Astrocyte (in vitro differentiated cells and primary cell): Measurements from ENCODE around the gene THRAP3. TPM values are rescaled to one million over a fixed set of nuclear protein-coding genes. Genes with fewer than 3 reads are reported as not detected.

Source experiments
- DNase-seq: peaks from one replicate; pipeline ENCODE4 v3.0.0-alpha.2; 2010; ENCODE audit warnings: low read depth
- FAIRE-seq: peaks from 2 replicates; lab custom pipeline; 2011; peaks lifted over from hg19 to GRCh38; lab: Jason Lieb, UNC
- H2AFZ ChIP-seq: 2 replicates; pipeline ENCODE4 v1.6.0; 2012; ENCODE audit warnings: low read depth, low read length, inconsistent platforms
- H3K27ac ChIP-seq: 2 replicates; pipeline ENCODE4 v1.5.1; 2011; ENCODE audit warnings: low read depth, low read length, inconsistent platforms
- H3K27me3 ChIP-seq: 2 replicates; pipeline ENCODE4 v1.6.0; 2011; ENCODE audit warnings: low read length, inconsistent platforms; ENCODE audit not compliant: insufficient read depth
- H3K36me3 ChIP-seq: 2 replicates; pipeline ENCODE4 v1.5.1; 2011; ENCODE audit warnings: low read length, inconsistent platforms; ENCODE audit not compliant: insufficient read depth
- H3K4me1 ChIP-seq: 2 replicates; pipeline ENCODE4 v1.5.1; 2011; ENCODE audit warnings: low read length, inconsistent platforms; ENCODE audit not compliant: insufficient read depth
- H3K4me2 ChIP-seq: 2 replicates; pipeline ENCODE4 v1.6.0; 2012; ENCODE audit warnings: low read length, inconsistent platforms
- H3K4me3 ChIP-seq: 2 replicates; pipeline ENCODE4 v1.5.1; 2011; ENCODE audit warnings: low read depth, mild to moderate bottlenecking, low read length, inconsistent platforms; ENCODE audit not compliant: insufficient read depth
- H3K79me2 ChIP-seq: 2 replicates; pipeline ENCODE4 v1.6.0; 2012; ENCODE audit warnings: mild to moderate bottlenecking, low read length, inconsistent platforms; ENCODE audit not compliant: insufficient read depth
- H3K9ac ChIP-seq: 2 replicates; pipeline ENCODE4 v1.6.0; 2012; ENCODE audit warnings: mild to moderate bottlenecking, low read length, inconsistent platforms
- H3K9me3 ChIP-seq: 2 replicates; pipeline ENCODE4 v1.5.1; 2012; ENCODE audit warnings: low read depth, mild to moderate bottlenecking, low read length, inconsistent platforms; ENCODE audit not compliant: insufficient read depth
- H4K20me1 ChIP-seq: 2 replicates; pipeline ENCODE4 v1.6.0; 2012; ENCODE audit warnings: low read length, inconsistent platforms; ENCODE audit not compliant: insufficient read depth
- H3K27ac Mint-ChIP-seq: one replicate; pipeline ENCODE4 v1.8.0; 2021; ENCODE audit warnings: mild to moderate bottlenecking, mixed read lengths; ENCODE audit not compliant: unreplicated experiment
- H3K27me3 Mint-ChIP-seq: one replicate; pipeline ENCODE4 v1.8.0; 2021; ENCODE audit warnings: low read depth, mixed read lengths; ENCODE audit not compliant: unreplicated experiment
- H3K36me3 Mint-ChIP-seq: one replicate; pipeline ENCODE4 v1.8.0; 2021; ENCODE audit warnings: low read depth, mixed read lengths; ENCODE audit not compliant: unreplicated experiment
- H3K4me1 Mint-ChIP-seq: one replicate; pipeline ENCODE4 v1.8.0; 2021; ENCODE audit warnings: low read depth, mixed read lengths; ENCODE audit not compliant: unreplicated experiment
- H3K4me3 Mint-ChIP-seq: one replicate; pipeline ENCODE4 v1.8.0; 2021; ENCODE audit warnings: mild to moderate bottlenecking, moderate library complexity, mixed read lengths; ENCODE audit not compliant: unreplicated experiment
- H3K9me3 Mint-ChIP-seq: one replicate; pipeline ENCODE4 v1.8.0; 2021; ENCODE audit warnings: mild to moderate bottlenecking, mixed read lengths; ENCODE audit not compliant: unreplicated experiment
- EZH2 ChIP-seq: IDR thresholded peaks from 2 replicates; pipeline ENCODE4 v1.6.1; 2012; ENCODE audit warnings: mild to moderate bottlenecking, low read length, inconsistent platforms; ENCODE audit not compliant: insufficient read depth
- total RNA-seq: library from RNA; stranded (reverse); gene quantifications from 2 replicates; pipeline ENCODE4 v1.2.1, GENCODE V29; 2021
- TF ChIP-seq, protein P1 (sequence below): IDR thresholded peaks from 2 replicates; pipeline ENCODE4 v1.5.1; 2011; ENCODE audit warnings: low read depth, mild to moderate bottlenecking, inconsistent platforms, low read length, moderate library complexity; ENCODE audit not compliant: insufficient read depth

Gene THRAP3
- total RNA-seq, 1 donor from 2014 or later: 109 TPM

DNA sequence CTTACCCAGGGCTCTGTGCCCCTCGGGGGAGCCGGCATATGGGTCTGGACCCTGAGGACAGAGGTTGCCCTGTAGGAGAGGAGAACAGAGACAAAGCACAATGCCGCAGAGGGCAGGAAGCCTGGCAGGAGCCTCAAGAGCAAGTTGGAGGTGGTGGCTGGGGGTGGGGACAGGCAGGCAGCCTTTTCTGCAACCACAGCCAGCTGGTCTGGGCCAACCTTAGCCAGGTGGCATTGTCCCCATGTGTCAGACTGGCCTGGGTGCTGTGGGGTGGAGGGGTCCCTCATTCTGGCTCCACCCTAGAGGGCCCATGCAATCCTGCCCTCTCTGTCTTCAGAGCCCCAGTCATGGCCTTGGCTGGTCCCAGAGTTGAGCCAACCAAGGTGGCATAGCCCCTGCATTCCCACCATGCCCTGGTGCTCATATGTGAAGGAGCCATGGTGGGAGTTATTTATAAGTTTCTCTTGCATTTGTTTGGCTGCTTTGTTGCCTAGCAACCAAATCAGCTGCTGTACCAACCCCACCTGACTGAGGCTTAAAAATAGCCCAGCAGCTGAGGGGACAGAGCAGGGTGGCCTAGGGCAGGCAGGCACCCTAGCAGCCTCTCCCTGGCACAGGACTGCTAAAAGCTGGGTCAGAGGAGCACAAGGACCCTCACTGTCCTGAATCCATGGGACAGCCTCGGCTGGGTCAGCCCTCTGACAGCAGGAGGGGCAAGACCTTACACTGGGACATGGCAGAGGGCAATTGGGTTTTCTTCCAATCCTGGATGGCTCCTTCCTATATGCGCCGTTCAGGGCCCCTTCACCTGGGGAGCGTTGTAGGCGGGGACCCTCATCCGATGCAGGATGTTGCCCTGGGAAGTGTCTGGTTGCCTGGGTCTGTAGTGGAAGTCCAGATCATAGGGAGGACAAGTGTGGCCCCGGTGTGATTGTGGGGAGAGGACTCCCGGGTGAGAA, 48.8 kb upstream of the THRAP3 start:
- peaks cover 70% of the 10 kb centered on the region for H3K79me2 ChIP-seq
- peaks cover 35% of the 10 kb centered on the region for H3K36me3 Mint-ChIP-seq
- no peak overlapping the region for H3K4me3 ChIP-seq
- peak overlapping the region; percentile 52 for H3K9ac ChIP-seq
- H3K4me3 Mint-ChIP-seq: no peak overlapping the region
- peak overlapping the region; percentile 11 for H3K4me2 ChIP-seq
- TF ChIP-seq, protein P1, sequence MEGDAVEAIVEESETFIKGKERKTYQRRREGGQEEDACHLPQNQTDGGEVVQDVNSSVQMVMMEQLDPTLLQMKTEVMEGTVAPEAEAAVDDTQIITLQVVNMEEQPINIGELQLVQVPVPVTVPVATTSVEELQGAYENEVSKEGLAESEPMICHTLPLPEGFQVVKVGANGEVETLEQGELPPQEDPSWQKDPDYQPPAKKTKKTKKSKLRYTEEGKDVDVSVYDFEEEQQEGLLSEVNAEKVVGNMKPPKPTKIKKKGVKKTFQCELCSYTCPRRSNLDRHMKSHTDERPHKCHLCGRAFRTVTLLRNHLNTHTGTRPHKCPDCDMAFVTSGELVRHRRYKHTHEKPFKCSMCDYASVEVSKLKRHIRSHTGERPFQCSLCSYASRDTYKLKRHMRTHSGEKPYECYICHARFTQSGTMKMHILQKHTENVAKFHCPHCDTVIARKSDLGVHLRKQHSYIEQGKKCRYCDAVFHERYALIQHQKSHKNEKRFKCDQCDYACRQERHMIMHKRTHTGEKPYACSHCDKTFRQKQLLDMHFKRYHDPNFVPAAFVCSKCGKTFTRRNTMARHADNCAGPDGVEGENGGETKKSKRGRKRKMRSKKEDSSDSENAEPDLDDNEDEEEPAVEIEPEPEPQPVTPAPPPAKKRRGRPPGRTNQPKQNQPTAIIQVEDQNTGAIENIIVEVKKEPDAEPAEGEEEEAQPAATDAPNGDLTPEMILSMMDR: no peak
- TF ChIP-seq EZH2: no peak
- H3K36me3 ChIP-seq: peaks cover 46% of the 10 kb centered on the region
- no peaks in the 10 kb centered on the region for H3K27me3 Mint-ChIP-seq
- H2AFZ ChIP-seq: no peak overlapping the region
- H3K4me1 ChIP-seq: peaks cover 38% of the 10 kb centered on the region
- H3K9me3 Mint-ChIP-seq: no peaks in the 10 kb centered on the region
- DNase-seq (peak; percentile 39), FAIRE-seq (no peak)
- H4K20me1 ChIP-seq: peaks cover 89% of the 10 kb centered on the region
- no peaks in the 10 kb centered on the region for H3K9me3 ChIP-seq
- peak overlapping the region; percentile 74 for H3K27ac ChIP-seq
- H3K27me3 ChIP-seq: no peaks in the 10 kb centered on the region
- H3K4me1 Mint-ChIP-seq: peaks cover 30% of the 10 kb centered on the region
- peak overlapping the region; percentile 47 for H3K27ac Mint-ChIP-seq

DNA sequence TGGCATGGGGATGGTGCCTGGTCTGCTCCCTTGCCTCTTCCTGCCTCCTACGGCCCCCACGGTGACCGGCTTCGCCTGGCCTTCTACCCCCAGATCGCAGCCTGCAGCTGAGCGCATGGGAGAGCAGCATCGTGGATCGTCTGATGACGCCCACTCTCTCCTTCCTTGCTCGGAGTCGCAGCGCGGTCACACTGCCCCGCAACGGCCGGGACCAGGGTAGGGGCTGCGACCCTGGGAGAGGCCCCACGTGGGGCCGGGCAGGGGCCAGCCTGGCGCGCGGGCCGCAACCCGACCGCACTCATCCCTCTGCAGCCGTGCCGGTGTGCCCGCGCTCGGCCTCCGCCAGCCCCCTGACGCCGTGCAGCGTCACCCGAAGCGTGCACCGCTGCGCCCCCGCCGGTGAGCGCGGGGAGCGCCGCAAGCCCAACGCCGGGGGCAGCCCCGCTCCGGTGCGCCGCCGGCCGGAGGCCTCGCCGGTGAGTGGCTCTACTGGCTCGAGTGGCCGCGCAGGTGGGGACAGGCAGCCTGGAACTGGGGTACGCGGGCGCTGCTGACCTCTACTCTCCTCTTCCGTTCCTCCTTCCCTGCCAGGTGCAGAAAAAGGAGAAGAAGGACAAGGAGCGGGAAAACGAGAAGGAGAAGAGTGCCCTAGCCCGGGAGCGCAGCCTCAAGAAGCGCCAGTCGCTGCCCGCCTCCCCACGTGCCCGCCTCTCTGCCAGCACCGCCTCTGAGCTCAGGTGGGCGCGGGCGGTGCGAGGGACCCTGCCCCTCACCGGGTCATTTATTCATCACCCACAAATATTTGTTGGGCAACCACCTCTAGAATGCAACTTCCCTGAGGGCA, 47.9 kb upstream of the THRAP3 start:
- H3K4me3 Mint-ChIP-seq: no peak overlapping the region
- TF ChIP-seq, protein P1: no peak
- no peak for TF ChIP-seq EZH2

More for the DNA sequence above, 47.9 kb upstream of the THRAP3 start:
- Histone ChIP-seq H3K4me2 (no peak overlapping the region), H3K9me3 (no peaks in the 10 kb centered on the region), H3K4me3 (no peak overlapping the region), H3K4me1 (peaks cover 38% of the 10 kb centered on the region), H3K79me2 (peaks cover 61% of the 10 kb centered on the region), H2AFZ (no peak overlapping the region), H3K27me3 (no peaks in the 10 kb centered on the region), H3K27ac (peak overlapping the region; percentile 74), H3K36me3 (peaks cover 47% of the 10 kb centered on the region), H4K20me1 (peaks cover 86% of the 10 kb centered on the region), H3K9ac (peak overlapping the region; percentile 52)
- no peaks in the 10 kb centered on the region for H3K9me3 Mint-ChIP-seq
- H3K27ac Mint-ChIP-seq: peak overlapping the region; percentile 47
- no peaks in the 10 kb centered on the region for H3K27me3 Mint-ChIP-seq
- peaks cover 27% of the 10 kb centered on the region for H3K4me1 Mint-ChIP-seq
- DNase-seq (no peak), FAIRE-seq (no peak)
- peaks cover 39% of the 10 kb centered on the region for H3K36me3 Mint-ChIP-seq
